ENCODE measurements around the gene R3HDM1. TPM values are rescaled to one million over a fixed set of nuclear protein-coding genes. Genes with fewer than 3 reads are reported as not detected.
"Not testable (repeated sequence)": the region's sequence is repeated elsewhere in the genome, so short reads cannot be mapped to it uniquely, and the experiment has no call there.

Gene R3HDM1
- total RNA-seq, 2 donors from 2014 or later, result 14.5 to 60.3 TPM

DNA sequence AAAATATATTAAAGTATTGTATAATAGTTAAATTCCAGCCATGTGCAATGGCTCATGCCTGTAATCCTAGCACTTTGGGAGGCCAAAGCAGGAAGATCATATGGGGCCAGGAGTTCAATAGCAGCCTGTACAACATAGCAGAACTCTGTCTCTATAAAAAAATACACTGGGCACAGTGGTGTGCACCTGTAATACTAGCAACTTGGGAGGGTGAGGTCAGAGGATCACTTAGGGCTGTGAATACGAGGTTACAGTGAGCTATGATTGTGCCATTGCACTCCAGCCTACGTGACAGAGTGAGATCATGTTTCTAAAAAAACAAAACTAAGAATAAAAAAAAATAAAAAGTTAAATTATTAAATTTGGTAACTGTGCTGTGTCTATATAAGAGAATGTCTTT, 36.4 kb upstream of the R3HDM1 start:
- Histone ChIP-seq H3K4me3 (no peak overlapping the region), H3K4me1 (no peaks in the 10 kb centered on the region), H3K9me3 (peaks cover 0 to 10% (median 0%) of the 10 kb centered on the region in 3 donors), H3K36me3 (replicated peaks in 1 of 2; ENCODE audit: insufficient read depth in 1 of 2, low read depth in 2 of 2) (no peaks in the 10 kb centered on the region), H3K27me3 (no peaks in the 10 kb centered on the region), H3K27ac (no peak overlapping the region)
- 94 to 96% methylated on average over 2 of the region's 2 CpGs for WGBS, 2 donors
- no peak for DNase-seq
- TF ChIP-seq, protein P1, sequence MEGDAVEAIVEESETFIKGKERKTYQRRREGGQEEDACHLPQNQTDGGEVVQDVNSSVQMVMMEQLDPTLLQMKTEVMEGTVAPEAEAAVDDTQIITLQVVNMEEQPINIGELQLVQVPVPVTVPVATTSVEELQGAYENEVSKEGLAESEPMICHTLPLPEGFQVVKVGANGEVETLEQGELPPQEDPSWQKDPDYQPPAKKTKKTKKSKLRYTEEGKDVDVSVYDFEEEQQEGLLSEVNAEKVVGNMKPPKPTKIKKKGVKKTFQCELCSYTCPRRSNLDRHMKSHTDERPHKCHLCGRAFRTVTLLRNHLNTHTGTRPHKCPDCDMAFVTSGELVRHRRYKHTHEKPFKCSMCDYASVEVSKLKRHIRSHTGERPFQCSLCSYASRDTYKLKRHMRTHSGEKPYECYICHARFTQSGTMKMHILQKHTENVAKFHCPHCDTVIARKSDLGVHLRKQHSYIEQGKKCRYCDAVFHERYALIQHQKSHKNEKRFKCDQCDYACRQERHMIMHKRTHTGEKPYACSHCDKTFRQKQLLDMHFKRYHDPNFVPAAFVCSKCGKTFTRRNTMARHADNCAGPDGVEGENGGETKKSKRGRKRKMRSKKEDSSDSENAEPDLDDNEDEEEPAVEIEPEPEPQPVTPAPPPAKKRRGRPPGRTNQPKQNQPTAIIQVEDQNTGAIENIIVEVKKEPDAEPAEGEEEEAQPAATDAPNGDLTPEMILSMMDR (IDR thresholded peaks at IDR 0.05), result no peak
- TF ChIP-seq POLR2A (IDR thresholded peaks at IDR 0.05), result no peak
- ATAC-seq, result no peak
- intact Hi-C loops (cut with DNase I), result no loop called here

DNA sequence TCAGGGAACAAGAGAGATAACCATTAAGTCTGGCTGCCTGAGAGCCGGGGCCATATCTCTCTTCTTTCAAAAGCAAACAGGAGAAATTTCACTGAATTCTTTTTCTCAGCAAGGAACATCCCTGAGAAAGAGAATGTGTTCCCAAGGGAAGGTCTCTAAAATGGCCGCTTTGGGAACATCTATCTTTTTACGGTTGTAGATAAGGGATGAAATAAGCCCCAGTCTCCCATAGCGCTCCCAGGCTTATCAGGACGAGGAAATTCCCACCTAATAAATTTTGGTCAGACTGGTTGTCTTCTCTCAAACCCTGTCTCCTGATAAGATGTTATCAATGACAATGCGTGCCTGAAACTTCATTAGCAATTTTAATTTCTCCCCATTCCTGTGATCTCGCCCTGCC, 32.7 kb upstream of the R3HDM1 start:
- 94 to 96% methylated on average over 7 of the region's 7 CpGs for WGBS, 2 donors
- DNase-seq; H3K27me3 ChIP-seq; H3K9me3 ChIP-seq; H3K4me1 ChIP-seq; intact Hi-C loops (cut with DNase I); H3K36me3 ChIP-seq (replicated peaks in 1 of 2; ENCODE audit: insufficient read depth in 1 of 2, low read depth in 2 of 2); H3K4me3 ChIP-seq; ATAC-seq; H3K27ac ChIP-seq: not testable (repeated sequence)

DNA sequence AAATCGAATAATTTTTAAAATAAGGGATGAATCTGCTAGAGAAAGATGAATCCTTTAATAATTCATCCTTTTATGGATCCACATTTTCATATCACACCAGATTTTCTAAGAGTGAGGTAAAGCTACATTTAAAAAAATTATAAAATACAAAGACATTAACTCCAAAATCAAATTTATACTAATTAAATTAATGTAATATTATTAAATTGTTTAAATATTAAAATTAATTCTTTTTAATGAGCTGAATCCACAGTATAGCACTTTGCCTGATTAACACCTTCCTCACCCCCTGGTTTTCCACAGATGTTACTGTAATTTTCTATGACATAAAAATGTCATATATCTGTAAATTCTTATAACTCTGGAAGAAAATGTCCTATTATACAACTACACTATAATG, 26.5 kb upstream of the R3HDM1 start:
- TF ChIP-seq, protein P1 (IDR thresholded peaks at IDR 0.05), result no peak
- no peak for TF ChIP-seq POLR2A (IDR thresholded peaks at IDR 0.05)
- intact Hi-C loops (cut with DNase I), result no loop called here
- H3K27ac ChIP-seq, result no peak overlapping the region
- no peaks in the 10 kb centered on the region for H3K4me1 ChIP-seq
- ATAC-seq (no peak), DNase-seq (no peak)
- H3K4me3 ChIP-seq, result no peak overlapping the region
- no peaks in the 10 kb centered on the region for H3K36me3 ChIP-seq (replicated peaks in 1 of 2; ENCODE audit: insufficient read depth in 1 of 2, low read depth in 2 of 2)
- peaks cover 0 to 2% (median 0%) of the 10 kb centered on the region in 3 donors for H3K9me3 ChIP-seq
- 82 to 85% methylated on average over 1 of the region's 1 CpG for WGBS, 2 donors
- H3K27me3 ChIP-seq, result no peaks in the 10 kb centered on the region

GRCh38 chr2:135510577-135510976, 20.7 kb upstream of the R3HDM1 start:
- no peaks in the 10 kb centered on the region for H3K9me3 ChIP-seq
- WGBS, 2 donors, result 89 to 98% methylated on average over 5 of the region's 5 CpGs
- H3K27ac ChIP-seq, result no peak overlapping the region
- no peaks in the 10 kb centered on the region for H3K36me3 ChIP-seq (replicated peaks in 1 of 2; ENCODE audit: insufficient read depth in 1 of 2, low read depth in 2 of 2)
- no peaks in the 10 kb centered on the region for H3K4me1 ChIP-seq
- no peaks in the 10 kb centered on the region for H3K27me3 ChIP-seq
- DNase-seq (no peak), ATAC-seq (no peak)
- intact Hi-C loops (cut with DNase I), result no loop called here
- TF ChIP-seq, protein P1 (IDR thresholded peaks at IDR 0.05), result no peak
- no peak for TF ChIP-seq POLR2A (IDR thresholded peaks at IDR 0.05)
- H3K4me3 ChIP-seq, result no peak overlapping the region

DNA sequence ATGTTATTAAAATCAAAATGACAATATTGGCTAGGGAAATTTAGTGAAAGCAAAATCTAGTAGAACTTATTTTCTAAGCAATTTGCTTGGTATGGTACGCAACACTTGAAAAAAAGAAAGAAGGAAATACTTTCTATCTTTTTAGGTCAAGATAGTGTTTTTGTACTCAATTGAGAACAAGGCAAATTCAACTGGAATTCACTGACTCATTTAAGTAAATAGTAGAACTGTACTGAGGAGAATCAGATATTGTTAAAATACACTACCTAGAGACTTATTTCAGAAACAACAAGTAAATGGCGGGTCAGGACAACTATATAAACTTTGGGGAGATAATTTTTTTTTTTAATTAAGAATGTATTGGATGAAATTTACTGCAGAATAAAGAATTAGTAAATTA, 19.2 kb upstream of the R3HDM1 start:
- Histone ChIP-seq H3K27ac (no peak overlapping the region), H3K4me1 (no peaks in the 10 kb centered on the region), H3K9me3 (no peaks in the 10 kb centered on the region), H3K36me3 (replicated peaks in 1 of 2; ENCODE audit: insufficient read depth in 1 of 2, low read depth in 2 of 2) (no peaks in the 10 kb centered on the region), H3K27me3 (no peaks in the 10 kb centered on the region), H3K4me3 (no peak overlapping the region)
- WGBS, 2 donors, result 90 to 100% methylated on average over 2 of the region's 2 CpGs
- ATAC-seq (no peak), DNase-seq (no peak)
- intact Hi-C loops (cut with DNase I), result no loop called here
- TF ChIP-seq POLR2A (IDR thresholded peaks at IDR 0.05), result no peak
- TF ChIP-seq, protein P1 (IDR thresholded peaks at IDR 0.05), result no peak

All from body of pancreas (tissue), 4 donors.